GM20431 (cell line): Measurements from ENCODE around the gene UBXN10.
"Not testable (repeated sequence)": the region's sequence is repeated elsewhere in the genome, so short reads cannot be mapped to it uniquely, and the experiment has no call there.

Experiments used
- in situ Hi-C: fragments of 300-500 bp; cut with MseI, MboI; formaldehyde crosslinking; loops from one replicate; pipeline ENCODE4 v1.15.0; 2020; ENCODE audit warnings: low sequenced_read_pairs; ENCODE audit not compliant: unreplicated experiment

UBXN10 gene

DNA sequence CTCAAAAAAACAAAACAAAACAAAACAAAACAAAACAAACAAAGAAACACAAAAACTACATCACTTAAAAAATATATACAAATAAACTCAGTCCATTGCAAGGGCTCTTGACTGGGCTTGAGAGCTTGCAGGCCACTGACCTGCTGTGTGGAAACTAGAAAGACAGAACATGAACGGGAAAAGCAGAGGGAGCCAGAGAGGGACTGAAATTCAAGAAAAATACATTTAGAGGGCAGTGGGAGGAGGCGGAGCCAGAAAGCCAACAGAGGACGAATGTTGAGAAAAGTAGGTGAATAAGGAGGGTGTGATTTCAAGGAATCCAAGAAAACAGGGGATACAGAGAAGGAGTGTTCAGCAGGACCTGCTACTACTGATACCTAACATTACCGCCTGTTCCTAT is 41.8 kb downstream of the UBXN10 start:
- in situ Hi-C loops, result no loop called here

DNA sequence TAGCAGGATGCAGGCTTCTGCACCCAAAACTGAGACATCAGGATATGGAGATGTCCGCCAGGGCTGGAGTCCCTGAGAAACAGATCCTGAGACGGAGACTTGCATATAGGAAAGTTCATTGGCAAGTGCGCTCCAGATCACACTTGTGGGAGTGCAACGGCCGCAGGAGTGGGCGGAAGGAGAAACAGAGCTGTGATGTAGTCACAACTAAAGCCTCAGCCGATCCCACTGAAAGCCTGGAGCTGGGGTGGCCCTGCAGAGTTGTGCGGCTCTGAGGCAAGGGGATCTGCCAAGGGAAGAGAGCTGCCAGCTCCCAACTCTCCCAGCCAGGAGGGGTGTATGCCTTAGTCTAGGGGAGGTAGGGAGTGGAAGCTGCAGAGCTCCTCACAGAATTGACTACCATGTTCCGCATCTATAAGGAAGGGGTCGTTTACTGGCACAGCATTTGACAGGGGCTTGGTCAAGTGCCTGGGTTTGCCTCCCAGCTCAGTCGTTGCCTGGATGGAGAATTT is 42.5 kb downstream of the UBXN10 start:
- in situ Hi-C loops, result no loop called here

DNA sequence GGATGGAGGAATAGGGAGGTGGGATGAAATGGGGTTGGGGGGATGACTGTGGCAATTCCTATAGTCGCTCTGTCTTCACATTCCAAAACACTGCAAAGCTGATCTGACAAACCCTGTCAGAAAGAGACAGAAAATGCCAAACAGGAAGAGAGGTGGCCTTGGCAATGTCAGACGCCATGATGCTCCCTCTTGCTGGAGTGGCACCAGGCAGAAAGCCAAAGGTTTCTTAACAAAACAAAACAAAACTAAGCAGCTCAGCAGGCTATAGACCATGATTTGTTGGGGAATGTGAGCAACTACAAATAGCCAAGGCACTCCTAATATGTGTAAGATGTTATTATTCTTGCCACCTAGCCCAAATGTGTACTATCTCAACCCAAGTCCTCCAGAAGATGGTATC is 43.3 kb downstream of the UBXN10 start:
- in situ Hi-C loops, result no loop called here

DNA sequence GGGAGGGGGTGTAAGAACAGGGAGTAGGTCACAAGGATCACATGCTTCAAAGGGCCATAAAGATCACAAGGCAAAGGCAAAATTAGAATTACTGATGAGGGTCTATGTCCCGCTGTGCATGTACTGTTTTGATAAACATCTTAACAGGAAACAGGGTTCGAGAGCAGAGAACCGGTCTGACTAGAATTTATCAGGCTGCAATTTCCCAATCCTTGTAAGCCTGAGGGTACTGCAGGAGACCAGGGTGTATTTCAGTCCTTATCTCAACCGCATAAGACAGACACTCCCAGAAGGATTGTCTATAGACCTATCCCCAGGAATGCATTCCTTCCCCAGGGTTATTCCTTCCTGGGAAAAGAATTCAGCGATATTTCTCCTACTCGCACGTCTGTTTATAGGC is 46.7 kb downstream of the UBXN10 start:
- in situ Hi-C loops, result not testable (repeated sequence)

DNA sequence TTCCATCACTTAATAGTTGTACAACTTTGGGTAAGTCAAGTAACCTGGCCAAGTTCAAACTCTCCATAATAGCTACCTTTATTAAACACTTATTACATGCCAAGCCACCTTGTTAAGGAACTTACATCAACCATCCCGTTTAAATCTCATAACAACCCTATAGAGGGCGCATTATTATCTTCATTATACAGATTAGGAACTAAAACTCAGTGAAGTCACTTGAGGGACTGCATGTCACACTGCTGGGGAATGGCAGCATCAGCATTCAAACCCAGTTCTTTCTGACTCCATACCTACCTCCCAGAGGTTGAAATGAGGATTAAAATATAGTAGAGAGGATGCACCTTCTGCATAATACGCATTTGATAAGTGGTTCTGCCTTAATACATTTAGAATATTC is 47.5 kb downstream of the UBXN10 start:
- in situ Hi-C loops, result no loop called here

DNA sequence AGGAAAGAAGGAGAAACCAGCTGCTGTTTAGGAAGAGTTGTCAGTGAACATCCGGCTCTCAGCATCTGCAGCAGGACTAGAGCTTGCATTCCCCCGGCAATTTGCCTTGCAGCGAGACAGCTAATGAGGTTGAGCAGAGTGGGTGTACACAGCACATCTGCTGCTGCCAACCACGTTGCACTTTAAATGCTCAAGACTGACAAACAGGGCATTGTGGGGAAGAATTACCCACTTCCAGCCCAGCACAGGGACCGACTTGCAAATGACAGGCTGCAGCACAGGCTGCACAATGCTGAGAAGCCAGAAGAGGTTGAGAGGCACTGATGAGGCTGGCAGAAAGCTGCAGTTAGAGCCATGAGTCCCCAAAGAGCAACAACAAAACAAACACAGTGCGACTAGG is 48.0 kb downstream of the UBXN10 start:
- in situ Hi-C loops, result no loop called here

- in situ Hi-C loops, result no loop called here
Measured at GRCh38 chr1:20234788-20235535, 49.1 kb downstream of the UBXN10 start.

GRCh38 chr1:20237646-20238045 is 51.8 kb downstream of the UBXN10 start:
- in situ Hi-C loops, result no loop called here

DNA sequence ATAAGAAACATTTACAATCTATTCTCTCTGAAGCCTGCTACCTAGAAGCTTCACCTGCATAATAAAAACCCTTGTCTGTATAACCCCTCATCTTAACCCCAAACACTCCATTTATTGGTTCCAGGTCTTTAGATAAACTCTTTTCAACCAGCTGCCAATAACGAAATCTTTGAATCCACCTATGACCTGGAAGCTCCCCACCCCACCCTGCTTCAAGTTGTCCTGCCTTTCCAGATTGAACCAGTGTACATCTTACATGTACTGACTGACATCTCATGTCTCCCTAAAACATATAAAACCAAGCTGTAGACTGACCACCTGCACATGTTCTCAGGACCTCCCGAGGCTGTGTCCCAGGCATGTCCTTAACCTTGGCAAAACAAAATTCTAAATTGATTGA is 54.1 kb downstream of the UBXN10 start:
- in situ Hi-C loops, result no loop called here

- in situ Hi-C loops, result no loop called here
Measured at GRCh38 chr1:20242890-20243479, 57.1 kb downstream of the UBXN10 start.
